Measurements from ENCODE around the gene TBC1D10B.

TBC1D10B gene

GRCh38 chr16:30409125-30410060, 39.1 kb upstream of the TBC1D10B start:
- H3K4me3 ChIP-seq (ENCODE audit: low read depth, low read length), result peak overlapping the region; percentile 36
- H3K4me1 ChIP-seq, result peaks cover 12% of the 10 kb centered on the region
- no peak overlapping the region for H3K9ac ChIP-seq
- H3K9me3 ChIP-seq (ENCODE audit: control insufficient read depth, low read length), result no peaks in the 10 kb centered on the region
- peak overlapping the region; percentile 60 for H3K4me2 ChIP-seq (ENCODE audit: low read length)
- peak; percentile 94 for TF ChIP-seq CTCF (IDR thresholded peaks at IDR 0.05)
- peaks cover 9% of the 10 kb centered on the region for H3K79me2 ChIP-seq
- peak overlapping the region; percentile 34 for H3K27ac ChIP-seq
- no peaks in the 10 kb centered on the region for H3K27me3 ChIP-seq (ENCODE audit: control insufficient read depth, insufficient read depth, low read length)
- peak overlapping the region; percentile 47 for H2AFZ ChIP-seq
- H3K36me3 ChIP-seq (ENCODE audit: control insufficient read depth, insufficient read depth, low read length), result no peaks in the 10 kb centered on the region

- H3K27me3 ChIP-seq (ENCODE audit: control insufficient read depth, insufficient read depth, low read length), result no peaks in the 10 kb centered on the region
- peak overlapping the region; percentile 69 for H3K4me3 ChIP-seq (ENCODE audit: low read depth, low read length)
- H3K36me3 ChIP-seq (ENCODE audit: control insufficient read depth, insufficient read depth, low read length), result no peaks in the 10 kb centered on the region
- no peaks in the 10 kb centered on the region for H3K9me3 ChIP-seq (ENCODE audit: control insufficient read depth, low read length)
- TF ChIP-seq CTCF (IDR thresholded peaks at IDR 0.05), result no peak
- peaks cover 9% of the 10 kb centered on the region for H3K79me2 ChIP-seq
- peaks cover 12% of the 10 kb centered on the region for H3K4me1 ChIP-seq
- H3K4me2 ChIP-seq (ENCODE audit: low read length), result peak overlapping the region; percentile 89
- H3K9ac ChIP-seq, result peak overlapping the region; percentile 58
- H2AFZ ChIP-seq, result peak overlapping the region; percentile 94
- peak overlapping the region; percentile 84 for H3K27ac ChIP-seq
These were observed 37.7 kb upstream of the TBC1D10B start for GRCh38 chr16:30407804-30408534.

GRCh38 chr16:30407102-30407803, 37.0 kb upstream of the TBC1D10B start, which contains the start of gene ZNF771:
Gene ZNF771, plus strand, starts transcription at chr16:30407606. Its CDS starts 448 bp downstream, at chr16:30408054.
- Histone ChIP-seq H3K79me2 (peaks cover 9% of the 10 kb centered on the region), H2AFZ (peak within 1 kb of the TSS; percentile 94), H3K9ac (peak within 1 kb of the TSS; percentile 58), H3K36me3 (ENCODE audit: control insufficient read depth, insufficient read depth, low read length) (no peaks in the 10 kb centered on the region), H3K27me3 (ENCODE audit: control insufficient read depth, insufficient read depth, low read length) (no peaks in the 10 kb centered on the region), H3K4me1 (peaks cover 12% of the 10 kb centered on the region), H3K4me2 (ENCODE audit: low read length) (peak within 1 kb of the TSS; percentile 89), H3K4me3 (ENCODE audit: low read depth, low read length) (peak within 1 kb of the TSS; percentile 69), H3K27ac (peak within 1 kb of the TSS; percentile 84), H3K9me3 (ENCODE audit: control insufficient read depth, low read length) (no peaks in the 10 kb centered on the region)
- peak; percentile 14 for TF ChIP-seq CTCF (IDR thresholded peaks at IDR 0.05)

GRCh38 chr16:30406795-30407101, 36.5 kb upstream of the TBC1D10B start:
- Histone ChIP-seq H3K9ac (no peak overlapping the region), H3K27me3 (ENCODE audit: control insufficient read depth, insufficient read depth, low read length) (no peaks in the 10 kb centered on the region), H3K36me3 (ENCODE audit: control insufficient read depth, insufficient read depth, low read length) (no peaks in the 10 kb centered on the region), H3K27ac (peak overlapping the region; percentile 84), H3K4me3 (ENCODE audit: low read depth, low read length) (peak overlapping the region; percentile 69), H2AFZ (peak overlapping the region; percentile 94), H3K4me2 (ENCODE audit: low read length) (peak overlapping the region; percentile 89), H3K9me3 (ENCODE audit: control insufficient read depth, low read length) (no peaks in the 10 kb centered on the region), H3K79me2 (peaks cover 9% of the 10 kb centered on the region), H3K4me1 (peaks cover 12% of the 10 kb centered on the region)
- no peak for TF ChIP-seq CTCF (IDR thresholded peaks at IDR 0.05)

Data from parathyroid adenoma (tissue), 2 donors.